Measurements from ENCODE around the gene CX3CL1. TPM values are rescaled to one million over a fixed set of nuclear protein-coding genes. Genes with fewer than 3 reads are reported as not detected.

The CX3CL1 gene
- total RNA-seq, 1 donor from 2014 or later: 9.6 TPM

DNA sequence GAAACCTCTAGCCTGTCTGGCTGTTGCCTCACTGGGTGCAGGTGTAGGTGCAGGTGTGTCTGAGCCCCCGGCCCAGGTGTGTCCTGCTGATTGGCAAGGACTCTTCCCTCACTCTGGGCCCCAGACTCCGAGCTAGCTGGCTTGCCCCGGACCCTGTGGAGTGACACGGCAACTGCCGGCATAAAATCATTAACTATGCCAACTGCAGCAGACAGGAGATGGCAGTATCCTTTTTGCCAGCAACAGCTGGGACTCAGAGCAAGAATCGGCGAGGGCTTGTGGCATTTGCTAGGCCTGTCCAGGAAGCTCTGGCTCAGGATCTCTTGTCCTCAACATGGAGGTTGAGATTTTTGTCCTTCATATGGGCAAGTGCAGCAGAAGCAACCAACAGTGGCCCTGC lies 54.1 kb downstream of the CX3CL1 start:
- Mint-ChIP-seq H3K4me1 (ENCODE audit: low read depth, unreplicated experiment) (no peaks in the 10 kb centered on the region), H3K4me3 (ENCODE audit: unreplicated experiment) (no peak overlapping the region), H3K27me3 (ENCODE audit: low read depth, unreplicated experiment) (no peaks in the 10 kb centered on the region), H3K9me3 (ENCODE audit: unreplicated experiment) (no peaks in the 10 kb centered on the region), H3K27ac (ENCODE audit: unreplicated experiment) (no peak overlapping the region), H3K36me3 (ENCODE audit: low read depth, unreplicated experiment) (peaks cover 11% of the 10 kb centered on the region)
- no peaks in the 10 kb centered on the region for H4K20me1 ChIP-seq (ENCODE audit: insufficient read depth, low read length)
- no peak for FAIRE-seq
- H3K4me2 ChIP-seq (ENCODE audit: low read length): no peak overlapping the region
- no peak for DNase-seq (ENCODE audit: low read depth)
- H3K79me2 ChIP-seq (ENCODE audit: insufficient read depth, low read length): no peaks in the 10 kb centered on the region
- no peaks in the 10 kb centered on the region for H3K9me3 ChIP-seq (ENCODE audit: insufficient read depth, low read depth, low read length)
- no peaks in the 10 kb centered on the region for H3K27me3 ChIP-seq (ENCODE audit: insufficient read depth, low read length)
- H3K27ac ChIP-seq (ENCODE audit: low read depth, low read length): no peak overlapping the region
- no peak overlapping the region for H2AFZ ChIP-seq (ENCODE audit: low read depth, low read length)
- peaks cover 26% of the 10 kb centered on the region for H3K36me3 ChIP-seq (ENCODE audit: insufficient read depth, low read length)
- no peak overlapping the region for H3K4me3 ChIP-seq (ENCODE audit: insufficient read depth, low read depth, low read length)
- H3K9ac ChIP-seq (ENCODE audit: low read length): no peak overlapping the region
- peaks cover 5% of the 10 kb centered on the region for H3K4me1 ChIP-seq (ENCODE audit: insufficient read depth, low read length)
- TF ChIP-seq, protein P1, sequence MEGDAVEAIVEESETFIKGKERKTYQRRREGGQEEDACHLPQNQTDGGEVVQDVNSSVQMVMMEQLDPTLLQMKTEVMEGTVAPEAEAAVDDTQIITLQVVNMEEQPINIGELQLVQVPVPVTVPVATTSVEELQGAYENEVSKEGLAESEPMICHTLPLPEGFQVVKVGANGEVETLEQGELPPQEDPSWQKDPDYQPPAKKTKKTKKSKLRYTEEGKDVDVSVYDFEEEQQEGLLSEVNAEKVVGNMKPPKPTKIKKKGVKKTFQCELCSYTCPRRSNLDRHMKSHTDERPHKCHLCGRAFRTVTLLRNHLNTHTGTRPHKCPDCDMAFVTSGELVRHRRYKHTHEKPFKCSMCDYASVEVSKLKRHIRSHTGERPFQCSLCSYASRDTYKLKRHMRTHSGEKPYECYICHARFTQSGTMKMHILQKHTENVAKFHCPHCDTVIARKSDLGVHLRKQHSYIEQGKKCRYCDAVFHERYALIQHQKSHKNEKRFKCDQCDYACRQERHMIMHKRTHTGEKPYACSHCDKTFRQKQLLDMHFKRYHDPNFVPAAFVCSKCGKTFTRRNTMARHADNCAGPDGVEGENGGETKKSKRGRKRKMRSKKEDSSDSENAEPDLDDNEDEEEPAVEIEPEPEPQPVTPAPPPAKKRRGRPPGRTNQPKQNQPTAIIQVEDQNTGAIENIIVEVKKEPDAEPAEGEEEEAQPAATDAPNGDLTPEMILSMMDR (IDR thresholded peaks at IDR 0.05; ENCODE audit: insufficient read depth, low read depth, low read length): no peak
- no peak for TF ChIP-seq EZH2 (IDR thresholded peaks at IDR 0.05; ENCODE audit: insufficient read depth, low read length)

GRCh38 chr16:57427307-57427706 lies 55.0 kb downstream of the CX3CL1 start:
- H2AFZ ChIP-seq (ENCODE audit: low read depth, low read length): no peak overlapping the region
- DNase-seq (ENCODE audit: low read depth) (no peak), FAIRE-seq (no peak)
- Mint-ChIP-seq H3K4me1 (ENCODE audit: low read depth, unreplicated experiment) (no peaks in the 10 kb centered on the region), H3K9me3 (ENCODE audit: unreplicated experiment) (no peaks in the 10 kb centered on the region), H3K27me3 (ENCODE audit: low read depth, unreplicated experiment) (no peaks in the 10 kb centered on the region), H3K36me3 (ENCODE audit: low read depth, unreplicated experiment) (peaks cover 11% of the 10 kb centered on the region), H3K4me3 (ENCODE audit: unreplicated experiment) (no peak overlapping the region), H3K27ac (ENCODE audit: unreplicated experiment) (no peak overlapping the region)
- no peak overlapping the region for H3K4me2 ChIP-seq (ENCODE audit: low read length)
- H3K36me3 ChIP-seq (ENCODE audit: insufficient read depth, low read length): peaks cover 36% of the 10 kb centered on the region
- H3K79me2 ChIP-seq (ENCODE audit: insufficient read depth, low read length): no peaks in the 10 kb centered on the region
- no peaks in the 10 kb centered on the region for H4K20me1 ChIP-seq (ENCODE audit: insufficient read depth, low read length)
- TF ChIP-seq EZH2 (IDR thresholded peaks at IDR 0.05; ENCODE audit: insufficient read depth, low read length): no peak
- TF ChIP-seq, protein P1 (IDR thresholded peaks at IDR 0.05; ENCODE audit: insufficient read depth, low read depth, low read length): no peak
- no peak overlapping the region for H3K9ac ChIP-seq (ENCODE audit: low read length)
- H3K4me1 ChIP-seq (ENCODE audit: insufficient read depth, low read length): peaks cover 2% of the 10 kb centered on the region
- H3K27me3 ChIP-seq (ENCODE audit: insufficient read depth, low read length): no peaks in the 10 kb centered on the region
- H3K27ac ChIP-seq (ENCODE audit: low read depth, low read length): no peak overlapping the region
- H3K9me3 ChIP-seq (ENCODE audit: insufficient read depth, low read depth, low read length): no peaks in the 10 kb centered on the region
- no peak overlapping the region for H3K4me3 ChIP-seq (ENCODE audit: insufficient read depth, low read depth, low read length)

- Histone ChIP-seq H3K27ac (ENCODE audit: low read depth, low read length) (no peak overlapping the region), H3K9ac (ENCODE audit: low read length) (no peak overlapping the region), H3K4me2 (ENCODE audit: low read length) (no peak overlapping the region), H3K9me3 (ENCODE audit: insufficient read depth, low read depth, low read length) (no peaks in the 10 kb centered on the region), H3K36me3 (ENCODE audit: insufficient read depth, low read length) (peaks cover 41% of the 10 kb centered on the region), H3K79me2 (ENCODE audit: insufficient read depth, low read length) (no peaks in the 10 kb centered on the region), H3K4me3 (ENCODE audit: insufficient read depth, low read depth, low read length) (no peak overlapping the region), H3K4me1 (ENCODE audit: insufficient read depth, low read length) (no peaks in the 10 kb centered on the region), H3K27me3 (ENCODE audit: insufficient read depth, low read length) (no peaks in the 10 kb centered on the region), H2AFZ (ENCODE audit: low read depth, low read length) (no peak overlapping the region), H4K20me1 (ENCODE audit: insufficient read depth, low read length) (no peaks in the 10 kb centered on the region)
- peaks cover 11% of the 10 kb centered on the region for H3K36me3 Mint-ChIP-seq (ENCODE audit: low read depth, unreplicated experiment)
- no peak for FAIRE-seq
- H3K27me3 Mint-ChIP-seq (ENCODE audit: low read depth, unreplicated experiment): no peaks in the 10 kb centered on the region
- H3K9me3 Mint-ChIP-seq (ENCODE audit: unreplicated experiment): no peaks in the 10 kb centered on the region
- no peak overlapping the region for H3K4me3 Mint-ChIP-seq (ENCODE audit: unreplicated experiment)
- H3K4me1 Mint-ChIP-seq (ENCODE audit: low read depth, unreplicated experiment): no peaks in the 10 kb centered on the region
- no peak for DNase-seq (ENCODE audit: low read depth)
- TF ChIP-seq EZH2 (IDR thresholded peaks at IDR 0.05; ENCODE audit: insufficient read depth, low read length): no peak
- TF ChIP-seq, protein P1 (IDR thresholded peaks at IDR 0.05; ENCODE audit: insufficient read depth, low read depth, low read length): no peak
- H3K27ac Mint-ChIP-seq (ENCODE audit: unreplicated experiment): no peak overlapping the region
Measured at GRCh38 chr16:57427824-57428223, 55.5 kb downstream of the CX3CL1 start.
